Astrocyte of the spinal cord (primary cell): Measurements from ENCODE around the gene ADCY7.

Experiments used
- DNase-seq: peaks from one replicate; pipeline ENCODE4 v3.0.0; 2011; ENCODE audit warnings: low read depth, low spot score
- H3K4me3 ChIP-seq: 2 replicates; pipeline ENCODE4 v1.5.1; 2011; ENCODE audit warnings: low read depth, mild to moderate bottlenecking, low read length, moderate library complexity
- in situ Hi-C: cut with HindIII; loops from 2 replicates; pipeline ENCODE4 v1.10.0; 2017; ENCODE audit warnings: low sequenced_read_pairs
- TF ChIP-seq, protein P1 (sequence below): IDR thresholded peaks from 2 replicates; pipeline ENCODE4 v1.5.1; 2012; ENCODE audit warnings: low read depth, mild to moderate bottlenecking, low read length, inconsistent platforms

Gene ADCY7

GRCh38 chr16:50272111-50272571 lies 5.8 kb downstream of the ADCY7 start:
- DNase-seq, result no peak
- H3K4me3 ChIP-seq, result no peak overlapping the region
- TF ChIP-seq, protein P1, sequence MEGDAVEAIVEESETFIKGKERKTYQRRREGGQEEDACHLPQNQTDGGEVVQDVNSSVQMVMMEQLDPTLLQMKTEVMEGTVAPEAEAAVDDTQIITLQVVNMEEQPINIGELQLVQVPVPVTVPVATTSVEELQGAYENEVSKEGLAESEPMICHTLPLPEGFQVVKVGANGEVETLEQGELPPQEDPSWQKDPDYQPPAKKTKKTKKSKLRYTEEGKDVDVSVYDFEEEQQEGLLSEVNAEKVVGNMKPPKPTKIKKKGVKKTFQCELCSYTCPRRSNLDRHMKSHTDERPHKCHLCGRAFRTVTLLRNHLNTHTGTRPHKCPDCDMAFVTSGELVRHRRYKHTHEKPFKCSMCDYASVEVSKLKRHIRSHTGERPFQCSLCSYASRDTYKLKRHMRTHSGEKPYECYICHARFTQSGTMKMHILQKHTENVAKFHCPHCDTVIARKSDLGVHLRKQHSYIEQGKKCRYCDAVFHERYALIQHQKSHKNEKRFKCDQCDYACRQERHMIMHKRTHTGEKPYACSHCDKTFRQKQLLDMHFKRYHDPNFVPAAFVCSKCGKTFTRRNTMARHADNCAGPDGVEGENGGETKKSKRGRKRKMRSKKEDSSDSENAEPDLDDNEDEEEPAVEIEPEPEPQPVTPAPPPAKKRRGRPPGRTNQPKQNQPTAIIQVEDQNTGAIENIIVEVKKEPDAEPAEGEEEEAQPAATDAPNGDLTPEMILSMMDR, result no peak
- in situ Hi-C loops, result no loop called here

DNA sequence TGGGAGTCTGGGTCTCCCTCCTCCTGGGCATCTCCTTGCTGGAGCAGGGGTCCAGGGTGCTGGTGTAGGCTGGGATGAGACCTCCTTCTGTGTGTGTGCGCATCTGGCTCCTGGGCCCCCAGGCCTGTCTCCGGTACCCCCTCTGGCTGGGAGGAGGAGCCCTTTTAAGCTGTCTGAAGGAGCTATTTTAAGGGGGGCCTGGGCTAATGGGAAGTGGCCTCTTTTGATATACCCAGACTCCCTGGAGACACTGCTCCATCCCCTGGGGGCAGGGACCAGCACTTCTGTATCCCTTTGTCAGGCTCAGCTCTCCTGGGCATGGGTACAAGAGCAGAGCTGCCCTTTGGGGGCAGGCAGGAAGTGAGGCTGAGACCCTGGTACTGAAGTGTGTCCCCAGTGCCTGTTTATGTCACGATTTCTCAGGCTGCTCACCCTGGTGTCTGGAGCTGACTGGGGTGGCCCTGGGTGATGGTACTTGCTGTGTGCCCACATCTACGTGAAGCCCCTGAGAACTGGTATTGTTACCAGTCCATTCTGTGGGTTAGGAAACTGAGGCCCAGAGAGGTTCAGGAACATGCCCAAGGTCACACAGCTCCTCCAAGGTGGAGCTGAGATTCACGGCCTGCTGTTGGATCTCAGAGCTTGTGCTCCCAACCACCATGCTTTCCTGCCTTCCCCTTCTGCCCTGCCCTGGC lies 6.5 kb downstream of the ADCY7 start:
- in situ Hi-C loops, result no loop called here
- TF ChIP-seq, protein P1, result no peak
- H3K4me3 ChIP-seq, result no peak overlapping the region
- no peak for DNase-seq

- in situ Hi-C loops, result no loop called here
- DNase-seq, result no peak
- TF ChIP-seq, protein P1, result no peak
- H3K4me3 ChIP-seq, result no peak overlapping the region
These were observed 7.0 kb downstream of the ADCY7 start for GRCh38 chr16:50273382-50273690.

GRCh38 chr16:50273888-50274325 lies 7.6 kb downstream of the ADCY7 start:
- TF ChIP-seq, protein P1, result no peak
- in situ Hi-C loops, result no loop called here
- no peak overlapping the region for H3K4me3 ChIP-seq
- DNase-seq, result no peak

DNA sequence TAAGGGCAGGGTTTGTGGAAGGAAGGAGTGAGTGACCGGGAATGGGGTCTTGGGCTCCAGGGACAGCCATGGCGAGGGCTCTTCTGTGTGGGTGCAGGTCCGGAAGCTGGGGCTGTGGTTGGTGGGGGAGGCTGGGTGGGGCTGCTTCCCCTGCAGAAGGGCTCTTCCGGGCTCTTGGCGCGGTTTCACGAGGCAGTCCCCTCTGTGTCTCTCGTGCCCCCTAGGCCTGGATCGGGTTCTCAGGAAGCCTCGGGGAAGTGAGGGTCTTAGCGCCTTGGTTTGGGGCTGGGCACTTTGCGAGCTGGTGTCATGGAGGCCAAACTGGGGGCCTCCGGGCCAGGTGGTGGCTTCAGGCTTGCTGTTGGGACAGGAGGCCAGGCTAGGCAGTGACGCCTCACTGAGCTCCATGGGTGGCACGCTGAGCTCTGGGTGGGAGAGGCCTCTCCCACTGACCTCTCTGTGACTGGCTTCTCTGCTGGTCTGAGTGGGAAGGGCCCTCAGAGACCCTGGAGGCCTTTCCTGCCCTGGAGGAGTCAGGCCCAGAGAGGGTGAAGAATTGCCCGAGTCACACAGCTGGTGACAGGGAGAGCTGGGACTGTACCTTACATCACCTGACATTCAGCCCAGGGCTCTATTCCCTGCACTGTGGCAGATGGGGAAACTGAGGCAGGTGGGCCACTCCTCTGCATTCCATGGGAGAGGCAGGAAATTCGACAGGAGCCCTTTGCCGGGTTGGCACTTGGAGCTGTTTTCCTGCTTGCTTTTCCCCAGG lies 8.2 kb downstream of the ADCY7 start:
- in situ Hi-C loops, result no loop called here
- DNase-seq, result no peak
- TF ChIP-seq, protein P1, result no peak
- H3K4me3 ChIP-seq, result no peak overlapping the region

- no peak for DNase-seq
- no peak overlapping the region for H3K4me3 ChIP-seq
- in situ Hi-C loops, result no loop called here
- TF ChIP-seq, protein P1, result no peak
These were observed 8.7 kb downstream of the ADCY7 start for GRCh38 chr16:50275098-50275415.
